SK-N-MC (cell line): ENCODE measurements around the gene DNAH6.

Experiments used
- EZH2 ChIP-seq: fragments of 200-600 bp; sonication (generic); IDR thresholded peaks from one replicate; pipeline ENCODE4 v1.6.1; 2017; ENCODE audit warnings: antibody characterized with exemption
- POLR2AphosphoS5 ChIP-seq: IDR thresholded peaks from 2 replicates; pipeline ENCODE4 v1.6.1; 2012; ENCODE audit warnings: mild to moderate bottlenecking, low read depth, low read length, borderline replicate concordance

- no peak for TF ChIP-seq EZH2
- TF ChIP-seq POLR2AphosphoS5, result no peak
Observed at GRCh38 chr2:84481702-84482101, 34.6 kb upstream of the DNAH6 start.
